Stimulated activated naive CD8-positive, alpha-beta T cell treated with anti-CD3 and anti-CD28 coated beads, Interleukin-15, amount 100 ng/mL, for 72 hours (primary cell): ENCODE measurements around the gene LRFN3.
"Not testable (repeated sequence)": the region's sequence is repeated elsewhere in the genome, so short reads cannot be mapped to it uniquely, and the experiment has no call there.

ENCODE experiments used
- ATAC-seq: fragments of 150-1000 bp; cut with Tn5 transposase; 2 replicates; pipeline ENCODE4 v1.10.0; 2021; ENCODE audit warnings: mild to moderate bottlenecking, moderate library complexity
- DNase-seq, 2 donors: peaks; one replicate each; pipeline ENCODE4 v3.0.0; 2021 to 2022
- H3K27ac Mint-ChIP-seq, 2 donors: one replicate each; pipeline ENCODE4 v1.8.0; 2022; ENCODE audit warnings: mild to moderate bottlenecking in 2 of 2, mixed read lengths in 2 of 2, moderate library complexity in 2 of 2
- H3K27me3 Mint-ChIP-seq: one replicate; pipeline ENCODE4 v1.8.0; 2022; ENCODE audit warnings: mixed read lengths
- H3K4me1 Mint-ChIP-seq: one replicate; pipeline ENCODE4 v1.8.0; 2022; ENCODE audit warnings: mild to moderate bottlenecking, mixed read lengths
- H3K4me3 Mint-ChIP-seq, 2 donors: one replicate each; pipeline ENCODE4 v1.8.0; 2022; ENCODE audit warnings: mild to moderate bottlenecking in 2 of 2, mixed read lengths in 2 of 2, moderate library complexity in 1 of 2
- H3K9me3 Mint-ChIP-seq, 2 donors: one replicate each; pipeline ENCODE4 v1.8.0; 2022; ENCODE audit warnings: mixed read lengths in 2 of 2

Gene LRFN3

GRCh38 chr19:35940839-35941238, 4.7 kb downstream of the LRFN3 start:
- no peaks in the 10 kb centered on the region for H3K9me3 Mint-ChIP-seq
- H3K4me3 Mint-ChIP-seq = no peak overlapping the region
- no peak overlapping the region for H3K27ac Mint-ChIP-seq
- H3K4me1 Mint-ChIP-seq = peaks cover 26% of the 10 kb centered on the region
- no peaks in the 10 kb centered on the region for H3K27me3 Mint-ChIP-seq
- ATAC-seq (no peak), DNase-seq (no peak)

GRCh38 chr19:35942235-35942634, 6.1 kb downstream of the LRFN3 start:
- Mint-ChIP-seq H3K27ac (no peak overlapping the region), H3K9me3 (no peaks in the 10 kb centered on the region), H3K4me1 (peaks cover 23% of the 10 kb centered on the region)

GRCh38 chr19:35943321-35944301, 7.4 kb downstream of the LRFN3 start:
- no peak for ATAC-seq
- H3K27me3 Mint-ChIP-seq = no peaks in the 10 kb centered on the region
- H3K4me1 Mint-ChIP-seq = peaks cover 22% of the 10 kb centered on the region
- no peaks in the 10 kb centered on the region for H3K9me3 Mint-ChIP-seq
- DNase-seq = no peak
- H3K4me3 Mint-ChIP-seq = no peak overlapping the region
- no peak overlapping the region for H3K27ac Mint-ChIP-seq

More at GRCh38 chr19:35942235-35942634, 6.1 kb downstream of the LRFN3 start:
- ATAC-seq = no peak
- DNase-seq = no peak
- Mint-ChIP-seq H3K4me3 (no peak overlapping the region), H3K27me3 (no peaks in the 10 kb centered on the region)

GRCh38 chr19:35944556-35944955, 8.4 kb downstream of the LRFN3 start:
- no peak overlapping the region for H3K4me3 Mint-ChIP-seq
- H3K9me3 Mint-ChIP-seq = no peaks in the 10 kb centered on the region
- H3K27me3 Mint-ChIP-seq = no peaks in the 10 kb centered on the region
- DNase-seq = no peak
- no peak overlapping the region for H3K27ac Mint-ChIP-seq
- peaks cover 21% of the 10 kb centered on the region for H3K4me1 Mint-ChIP-seq
- ATAC-seq = no peak

- no peak for DNase-seq
- no peak for ATAC-seq
- Mint-ChIP-seq H3K9me3 (no peaks in the 10 kb centered on the region), H3K4me3 (no peak overlapping the region), H3K4me1 (peaks cover 24% of the 10 kb centered on the region), H3K27ac (no peak overlapping the region), H3K27me3 (no peaks in the 10 kb centered on the region)
These were observed 9.1 kb downstream of the LRFN3 start for GRCh38 chr19:35945121-35945790.

GRCh38 chr19:35946203-35946602, 10.0 kb downstream of the LRFN3 start:
- Mint-ChIP-seq H3K27ac (no peak overlapping the region), H3K9me3 (no peaks in the 10 kb centered on the region), H3K4me3 (no peak overlapping the region), H3K27me3 (no peaks in the 10 kb centered on the region), H3K4me1 (peaks cover 26% of the 10 kb centered on the region)
- ATAC-seq = no peak
- DNase-seq = no peak

GRCh38 chr19:35949131-35949530, 13.0 kb downstream of the LRFN3 start:
- no peak for DNase-seq
- peaks cover 48% of the 10 kb centered on the region for H3K4me1 Mint-ChIP-seq

GRCh38 chr19:35955881-35956634, 19.9 kb downstream of the LRFN3 start:
- H3K9me3 Mint-ChIP-seq = peaks cover 0 to 5% of the 10 kb centered on the region in 2 donors
- no peak overlapping the region for H3K4me3 Mint-ChIP-seq
- ATAC-seq = no peak
- peaks cover 14% of the 10 kb centered on the region for H3K27me3 Mint-ChIP-seq
- H3K27ac Mint-ChIP-seq = no peak overlapping the region
- DNase-seq = no peak
- H3K4me1 Mint-ChIP-seq = peaks cover 70% of the 10 kb centered on the region

More at GRCh38 chr19:35949131-35949530, 13.0 kb downstream of the LRFN3 start:
- Mint-ChIP-seq H3K27ac (no peak overlapping the region), H3K27me3 (no peaks in the 10 kb centered on the region), H3K4me3 (no peak overlapping the region), H3K9me3 (no peaks in the 10 kb centered on the region)
- no peak for ATAC-seq

- H3K4me1 Mint-ChIP-seq = peaks cover 66% of the 10 kb centered on the region
- H3K27me3 Mint-ChIP-seq = peaks cover 14% of the 10 kb centered on the region
- ATAC-seq, DNase-seq, H3K9me3 Mint-ChIP-seq, H3K4me3 Mint-ChIP-seq, H3K27ac Mint-ChIP-seq: not testable (repeated sequence)
These were observed 21.2 kb downstream of the LRFN3 start for GRCh38 chr19:35957411-35957810.

GRCh38 chr19:35958660-35959039, 22.5 kb downstream of the LRFN3 start:
- ATAC-seq (no peak), DNase-seq (no peak)
- H3K4me3 Mint-ChIP-seq = peak overlapping the region; percentile 70 to 73
- no peak overlapping the region for H3K27ac Mint-ChIP-seq
- peaks cover 14% of the 10 kb centered on the region for H3K27me3 Mint-ChIP-seq
- peaks cover 0 to 5% of the 10 kb centered on the region in 2 donors for H3K9me3 Mint-ChIP-seq
- peaks cover 53% of the 10 kb centered on the region for H3K4me1 Mint-ChIP-seq

- H3K4me3 Mint-ChIP-seq = peak overlapping the region; percentile 61 to 67
- H3K4me1 Mint-ChIP-seq = peaks cover 47% of the 10 kb centered on the region
- H3K27me3 Mint-ChIP-seq = peaks cover 14% of the 10 kb centered on the region
- peaks cover 0 to 5% of the 10 kb centered on the region in 2 donors for H3K9me3 Mint-ChIP-seq
- no peak overlapping the region for H3K27ac Mint-ChIP-seq
- DNase-seq = peak; percentile 61 to 70
- ATAC-seq = peak; percentile 93
These were observed 23.1 kb downstream of the LRFN3 start for GRCh38 chr19:35959040-35959967.

GRCh38 chr19:35959968-35960320, 23.8 kb downstream of the LRFN3 start:
- DNase-seq (no peak), ATAC-seq (no peak)
- Mint-ChIP-seq H3K9me3 (peaks cover 0 to 5% of the 10 kb centered on the region in 2 donors), H3K27me3 (peaks cover 14% of the 10 kb centered on the region), H3K27ac (no peak overlapping the region), H3K4me1 (peaks cover 43% of the 10 kb centered on the region), H3K4me3 (peak overlapping the region; percentile 61 to 67)

GRCh38 chr19:35960432-35960972, 24.3 kb downstream of the LRFN3 start:
- H3K4me1 Mint-ChIP-seq = peaks cover 38% of the 10 kb centered on the region
- DNase-seq = no peak
- no peak overlapping the region for H3K27ac Mint-ChIP-seq
- peaks cover 14% of the 10 kb centered on the region for H3K27me3 Mint-ChIP-seq
- no peak for ATAC-seq
- H3K4me3 Mint-ChIP-seq = peak overlapping the region; percentile 20 to 45
- H3K9me3 Mint-ChIP-seq = peaks cover 0 to 5% of the 10 kb centered on the region in 2 donors

GRCh38 chr19:35963514-35963913, 27.3 kb downstream of the LRFN3 start:
- peaks cover 24% of the 10 kb centered on the region for H3K4me1 Mint-ChIP-seq
- peaks cover 20% of the 10 kb centered on the region for H3K27me3 Mint-ChIP-seq
- H3K9me3 Mint-ChIP-seq = no peaks in the 10 kb centered on the region
- DNase-seq (no peak), ATAC-seq (no peak)
- H3K27ac Mint-ChIP-seq = no peak overlapping the region
- H3K4me3 Mint-ChIP-seq = no peak overlapping the region
